GM12874 (cell line): ENCODE results near the gene CYP2B6.

Experiments
- TF ChIP-seq, protein P1 (sequence below): IDR thresholded peaks from 2 replicates; pipeline ENCODE4 v1.5.1; 2011; ENCODE audit warnings: low read depth, mild to moderate bottlenecking, control low read depth, low read length, moderate library complexity; ENCODE audit not compliant: insufficient read depth

The CYP2B6 gene

GRCh38 chr19:40990972-40991381 lies at the start of gene CYP2B6:
Gene CYP2B6, plus strand, starts transcription at chr19:40991282. Its CDS starts 24 bp downstream, at chr19:40991306.
- TF ChIP-seq, protein P1, sequence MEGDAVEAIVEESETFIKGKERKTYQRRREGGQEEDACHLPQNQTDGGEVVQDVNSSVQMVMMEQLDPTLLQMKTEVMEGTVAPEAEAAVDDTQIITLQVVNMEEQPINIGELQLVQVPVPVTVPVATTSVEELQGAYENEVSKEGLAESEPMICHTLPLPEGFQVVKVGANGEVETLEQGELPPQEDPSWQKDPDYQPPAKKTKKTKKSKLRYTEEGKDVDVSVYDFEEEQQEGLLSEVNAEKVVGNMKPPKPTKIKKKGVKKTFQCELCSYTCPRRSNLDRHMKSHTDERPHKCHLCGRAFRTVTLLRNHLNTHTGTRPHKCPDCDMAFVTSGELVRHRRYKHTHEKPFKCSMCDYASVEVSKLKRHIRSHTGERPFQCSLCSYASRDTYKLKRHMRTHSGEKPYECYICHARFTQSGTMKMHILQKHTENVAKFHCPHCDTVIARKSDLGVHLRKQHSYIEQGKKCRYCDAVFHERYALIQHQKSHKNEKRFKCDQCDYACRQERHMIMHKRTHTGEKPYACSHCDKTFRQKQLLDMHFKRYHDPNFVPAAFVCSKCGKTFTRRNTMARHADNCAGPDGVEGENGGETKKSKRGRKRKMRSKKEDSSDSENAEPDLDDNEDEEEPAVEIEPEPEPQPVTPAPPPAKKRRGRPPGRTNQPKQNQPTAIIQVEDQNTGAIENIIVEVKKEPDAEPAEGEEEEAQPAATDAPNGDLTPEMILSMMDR, result no peak

- TF ChIP-seq, protein P1, result no peak
Measured at GRCh38 chr19:40941481-40942219, 49.4 kb upstream of the CYP2B6 start.

- TF ChIP-seq, protein P1, result no peak
Measured at GRCh38 chr19:40945645-40946044, 45.4 kb upstream of the CYP2B6 start.

DNA sequence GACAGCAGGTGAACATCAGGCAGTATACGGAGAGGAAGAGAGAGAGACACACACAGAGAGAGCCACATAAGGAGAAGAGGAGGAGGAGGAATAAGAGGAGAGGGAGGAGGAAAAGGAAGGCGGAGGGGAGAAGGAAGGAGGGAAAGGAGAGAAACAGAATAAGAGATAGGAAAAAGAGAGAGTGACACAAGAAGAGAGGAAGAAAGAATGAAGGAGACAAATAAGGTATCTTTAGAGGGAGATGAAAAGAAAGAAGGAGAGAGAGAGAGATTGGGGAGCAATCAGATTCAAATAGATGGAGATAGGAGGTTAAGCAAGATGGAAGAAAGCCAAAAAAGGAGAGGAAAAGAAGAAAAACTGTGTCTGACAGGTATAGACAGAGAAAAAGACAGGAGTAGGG lies 44.0 kb upstream of the CYP2B6 start:
- TF ChIP-seq, protein P1, result no peak

- TF ChIP-seq, protein P1, result no peak
Measured at GRCh38 chr19:40947573-40947972, 43.5 kb upstream of the CYP2B6 start.

DNA sequence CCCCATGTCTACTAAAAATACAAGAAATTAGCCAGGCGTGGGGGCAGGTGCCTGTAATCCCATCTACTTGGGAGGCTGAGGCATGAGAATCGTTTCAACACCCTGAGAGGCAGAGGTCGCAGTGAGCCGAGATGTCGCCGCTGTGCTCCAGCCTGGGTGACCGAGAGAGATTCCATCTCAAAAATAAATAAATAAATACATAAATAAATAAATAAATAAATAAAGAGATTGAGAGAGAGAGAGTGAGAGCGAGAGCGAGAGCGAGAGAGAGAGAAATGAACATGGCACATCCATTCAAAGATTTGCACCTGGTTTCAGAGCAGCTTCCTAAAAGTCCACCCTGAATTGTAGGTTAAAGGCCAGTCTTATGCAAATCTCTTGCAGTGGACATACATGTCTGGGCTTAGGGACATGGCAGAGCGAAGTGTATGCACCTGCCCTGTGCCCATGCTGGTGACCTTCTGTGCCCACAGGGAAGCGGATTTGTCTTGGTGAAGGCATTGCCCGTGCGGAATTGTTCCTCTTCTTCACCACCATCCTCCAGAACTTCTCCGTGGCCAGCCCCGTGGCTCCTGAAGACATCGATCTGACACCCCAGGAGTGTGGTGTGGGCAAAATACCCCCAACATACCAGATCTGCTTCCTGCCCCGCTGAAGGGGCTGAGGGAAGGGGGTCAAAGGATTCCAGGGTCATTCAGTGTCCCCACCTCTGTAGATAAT lies 42.3 kb upstream of the CYP2B6 start:
- TF ChIP-seq, protein P1, result no peak

GRCh38 chr19:40954573-40954972 lies 36.5 kb upstream of the CYP2B6 start:
- TF ChIP-seq, protein P1, result no peak
